Endothelial cell of umbilical vein (primary cell): ENCODE results near the gene MYH9.

Experiments
- EZH2 ChIP-seq: IDR thresholded peaks from 2 replicates; pipeline ENCODE4 v1.6.1; 2012; ENCODE audit warnings: borderline replicate concordance, low read depth, mild to moderate bottlenecking, moderate library complexity, low read length, inconsistent platforms; ENCODE audit not compliant: severe bottlenecking
- JUN ChIP-seq: IDR thresholded peaks from 2 replicates; pipeline ENCODE4 v1.6.1; 2011; ENCODE audit warnings: borderline replicate concordance, low read depth; ENCODE audit not compliant: insufficient read length, insufficient read depth
- POLR2AphosphoS5 ChIP-seq: IDR thresholded peaks from 2 replicates; pipeline ENCODE4 v1.6.1; 2012; ENCODE audit warnings: low read depth, mild to moderate bottlenecking, control low read depth, low read length, moderate library complexity; ENCODE audit not compliant: insufficient read depth
- TF ChIP-seq, protein P1 (sequence below), 2 donors: IDR thresholded peaks; 1 replicate in 1 of 2; 2 replicates in 1 of 2; pipeline ENCODE4 v1.5.1; 2011; ENCODE audit warnings: low read length in 2 of 2, mild to moderate bottlenecking in 2 of 2, moderate library complexity in 2 of 2, control low read depth in 1 of 2, inconsistent platforms in 1 of 2, low read depth in 1 of 2; ENCODE audit not compliant: insufficient read depth in 1 of 2; ENCODE audit errors: extremely low read depth in 1 of 2

- TF ChIP-seq EZH2 (no peak), POLR2AphosphoS5 (no peak), JUN (no peak)
- TF ChIP-seq, protein P1, sequence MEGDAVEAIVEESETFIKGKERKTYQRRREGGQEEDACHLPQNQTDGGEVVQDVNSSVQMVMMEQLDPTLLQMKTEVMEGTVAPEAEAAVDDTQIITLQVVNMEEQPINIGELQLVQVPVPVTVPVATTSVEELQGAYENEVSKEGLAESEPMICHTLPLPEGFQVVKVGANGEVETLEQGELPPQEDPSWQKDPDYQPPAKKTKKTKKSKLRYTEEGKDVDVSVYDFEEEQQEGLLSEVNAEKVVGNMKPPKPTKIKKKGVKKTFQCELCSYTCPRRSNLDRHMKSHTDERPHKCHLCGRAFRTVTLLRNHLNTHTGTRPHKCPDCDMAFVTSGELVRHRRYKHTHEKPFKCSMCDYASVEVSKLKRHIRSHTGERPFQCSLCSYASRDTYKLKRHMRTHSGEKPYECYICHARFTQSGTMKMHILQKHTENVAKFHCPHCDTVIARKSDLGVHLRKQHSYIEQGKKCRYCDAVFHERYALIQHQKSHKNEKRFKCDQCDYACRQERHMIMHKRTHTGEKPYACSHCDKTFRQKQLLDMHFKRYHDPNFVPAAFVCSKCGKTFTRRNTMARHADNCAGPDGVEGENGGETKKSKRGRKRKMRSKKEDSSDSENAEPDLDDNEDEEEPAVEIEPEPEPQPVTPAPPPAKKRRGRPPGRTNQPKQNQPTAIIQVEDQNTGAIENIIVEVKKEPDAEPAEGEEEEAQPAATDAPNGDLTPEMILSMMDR (IDR thresholded peaks at IDR 0.05; ENCODE audit: extremely low read depth in 1 of 2, insufficient read depth in 1 of 2, low read depth in 1 of 2, low read length in 2 of 2), result no peak
These were observed 102.8 kb downstream of the MYH9 start for GRCh38 chr22:36285017-36285416.
